Activated naive CD4-positive, alpha-beta T cell (primary cell): ENCODE results near the gene VEZT.
"Not testable (repeated sequence)": the region's sequence is repeated elsewhere in the genome, so short reads cannot be mapped to it uniquely, and the experiment has no call there.

ENCODE experiments used
- DNase-seq, 4 experiments: peaks; one replicate each; lab custom pipeline; 2025; lab: John Stamatoyannopoulos, UW

Gene VEZT

DNA sequence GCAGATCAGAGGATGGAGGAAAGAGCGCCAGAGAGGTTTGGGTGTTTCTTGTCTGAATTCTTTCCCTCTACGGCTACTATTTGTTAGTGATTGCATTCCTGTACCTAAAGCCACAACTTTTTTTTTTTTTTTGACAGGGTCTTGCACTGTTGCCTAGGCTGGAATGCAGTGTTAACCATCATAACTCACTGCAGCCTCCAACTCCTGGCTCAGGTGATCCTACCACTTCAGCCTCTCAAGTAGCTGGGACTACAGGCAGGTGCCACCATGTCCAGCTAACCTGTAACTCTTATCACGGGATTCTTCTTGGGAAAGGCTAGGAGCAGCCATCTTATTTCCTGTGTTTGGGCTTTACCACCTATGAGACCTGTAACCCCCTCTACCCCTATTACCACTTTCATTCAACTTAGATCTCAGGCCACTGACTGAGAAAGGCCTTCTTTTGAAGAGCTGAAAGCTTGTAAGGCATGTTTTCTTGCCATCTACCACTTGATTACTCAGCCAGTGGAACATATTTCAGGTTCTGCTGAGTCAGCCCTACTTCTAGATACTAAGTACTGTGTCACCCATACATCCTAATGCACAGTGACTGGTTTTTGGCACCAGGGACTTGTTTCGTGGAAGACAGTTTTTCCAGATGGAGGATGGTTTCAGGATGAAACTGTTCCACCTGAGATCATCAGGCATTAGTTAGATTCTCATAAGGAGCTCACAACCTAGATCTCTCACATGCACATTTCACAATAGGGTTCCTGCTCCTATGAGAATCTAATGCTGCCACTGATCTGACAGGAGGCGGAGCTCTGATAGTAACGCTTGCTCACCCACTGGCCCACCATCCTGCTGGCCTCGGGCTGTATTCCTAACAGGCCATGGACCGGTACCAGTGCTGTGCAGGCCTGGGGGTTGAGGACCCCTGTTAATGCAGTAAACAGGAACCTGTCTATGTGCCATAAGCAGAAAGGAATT lies 6.9 kb downstream of the VEZT start:
- DNase-seq, result no peak

GRCh38 chr12:95225645-95226212 lies 8.1 kb downstream of the VEZT start:
- no peak for DNase-seq

DNA sequence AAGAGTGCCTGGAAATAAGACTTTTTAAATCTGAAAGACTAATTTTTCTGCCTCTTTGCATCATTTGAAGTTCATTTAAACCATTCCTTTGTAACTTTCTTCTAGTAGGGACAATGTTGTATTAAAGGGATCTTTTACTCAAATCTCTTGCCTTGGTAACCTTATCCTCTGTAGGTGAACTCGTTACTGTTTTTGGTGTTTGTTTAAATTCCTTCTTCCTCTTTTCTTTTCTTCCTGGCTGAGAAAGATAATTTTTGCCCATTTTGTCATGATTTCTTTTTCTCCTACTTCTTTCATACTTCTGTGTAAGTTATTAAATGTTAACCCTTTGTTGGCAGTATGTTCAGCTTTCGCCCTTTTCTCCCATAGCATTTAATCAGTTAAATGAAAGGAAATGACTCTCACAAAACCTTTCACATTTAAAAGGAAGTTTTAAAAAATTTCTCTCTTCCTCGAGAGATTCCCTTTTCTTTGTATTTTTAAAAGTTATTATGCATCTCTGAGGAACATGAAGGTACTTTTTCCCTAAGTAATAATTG lies 10.3 kb downstream of the VEZT start:
- no peak for DNase-seq

- no peak for DNase-seq
Measured at GRCh38 chr12:95228617-95229016, 11.0 kb downstream of the VEZT start.

GRCh38 chr12:95229636-95230035 lies 12.0 kb downstream of the VEZT start:
- DNase-seq, result no peak

GRCh38 chr12:95230313-95230712 lies 12.7 kb downstream of the VEZT start:
- no peak for DNase-seq

DNA sequence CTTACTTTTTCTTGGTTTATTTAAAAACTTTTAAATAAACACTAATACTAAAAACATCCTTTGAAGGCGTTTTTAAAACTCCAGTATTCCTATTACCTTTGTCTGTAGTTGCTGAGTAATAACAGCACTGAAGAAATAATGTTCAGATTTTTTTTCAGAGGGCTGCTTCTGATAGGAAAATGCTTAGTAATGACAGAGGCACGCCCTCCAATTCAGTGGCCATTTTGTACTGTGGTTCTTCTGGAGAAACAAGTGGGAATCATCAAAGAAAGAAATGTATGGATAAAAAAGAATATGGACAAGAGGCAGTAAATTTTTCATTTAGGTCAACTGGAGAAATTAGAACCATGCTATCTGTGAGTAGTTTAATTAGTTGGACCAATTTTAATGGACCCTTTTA lies 13.6 kb downstream of the VEZT start:
- no peak for DNase-seq

DNA sequence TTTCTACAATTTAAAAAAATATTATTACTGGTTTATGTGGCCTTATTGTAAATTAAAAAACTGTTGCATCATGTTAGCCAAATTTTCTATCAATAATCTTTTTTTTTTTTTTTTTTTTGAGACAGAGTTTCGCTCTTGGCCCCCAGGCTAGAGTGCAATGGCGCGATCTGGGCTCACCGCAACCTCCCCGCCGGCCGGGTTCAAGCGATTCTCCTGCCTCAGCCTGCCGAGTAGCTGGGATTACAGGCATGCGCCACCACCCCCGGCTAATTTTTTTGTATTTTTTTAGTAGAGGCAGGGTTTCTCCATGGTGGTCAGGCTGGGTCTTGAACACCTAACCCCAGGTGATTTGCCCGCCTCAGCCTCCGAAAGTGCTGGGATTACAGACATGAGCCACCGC lies 16.6 kb downstream of the VEZT start:
- DNase-seq, result not testable (repeated sequence)

GRCh38 chr12:95235621-95236020 lies 18.0 kb downstream of the VEZT start:
- not testable (repeated sequence) for DNase-seq

- DNase-seq, result no peak
Measured at GRCh38 chr12:95237315-95237714, 19.7 kb downstream of the VEZT start.

GRCh38 chr12:95238150-95238549 lies 20.5 kb downstream of the VEZT start:
- DNase-seq, result no peak

GRCh38 chr12:95239216-95239615 lies 21.6 kb downstream of the VEZT start:
- no peak for DNase-seq

GRCh38 chr12:95239835-95240234 lies 22.2 kb downstream of the VEZT start:
- DNase-seq, result not testable (repeated sequence)

- DNase-seq, result no peak
Measured at GRCh38 chr12:95240556-95240955, 22.9 kb downstream of the VEZT start.

GRCh38 chr12:95241138-95241537 lies 23.5 kb downstream of the VEZT start:
- not testable (repeated sequence) for DNase-seq

DNA sequence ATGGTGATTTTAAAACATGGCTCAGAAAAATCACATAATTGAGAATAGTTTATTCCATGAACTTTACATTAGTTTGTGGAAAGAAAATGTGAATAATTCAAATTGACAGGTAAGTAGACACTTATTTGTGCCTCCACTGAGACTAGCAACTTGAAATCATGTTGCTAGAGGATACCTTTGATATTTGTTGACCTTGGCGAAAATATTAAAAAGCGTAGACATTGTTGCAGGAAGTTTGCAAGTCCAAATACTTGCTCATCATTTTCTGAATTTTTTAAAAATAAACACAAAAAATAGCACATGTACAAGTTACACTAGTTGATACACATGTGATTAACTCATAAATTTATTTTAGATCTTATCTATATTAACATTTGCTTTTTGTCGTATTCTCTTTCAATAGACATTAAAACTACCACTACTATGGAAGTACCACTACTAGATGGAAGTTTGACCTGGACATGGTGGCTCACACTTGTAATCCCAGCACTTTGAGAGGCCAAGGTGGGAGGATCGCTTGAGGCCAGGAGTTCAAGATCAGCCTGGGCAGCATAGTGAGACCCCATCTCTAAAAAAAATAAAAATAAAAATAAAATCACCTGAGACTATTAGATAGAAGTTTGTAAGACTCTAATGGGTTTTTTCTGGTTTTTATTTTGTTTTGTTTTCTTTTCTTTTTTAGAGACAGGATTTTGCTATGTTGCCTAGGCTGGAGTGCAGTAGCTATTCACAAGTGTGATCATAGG lies 24.3 kb downstream of the VEZT start:
- no peak for DNase-seq

DNA sequence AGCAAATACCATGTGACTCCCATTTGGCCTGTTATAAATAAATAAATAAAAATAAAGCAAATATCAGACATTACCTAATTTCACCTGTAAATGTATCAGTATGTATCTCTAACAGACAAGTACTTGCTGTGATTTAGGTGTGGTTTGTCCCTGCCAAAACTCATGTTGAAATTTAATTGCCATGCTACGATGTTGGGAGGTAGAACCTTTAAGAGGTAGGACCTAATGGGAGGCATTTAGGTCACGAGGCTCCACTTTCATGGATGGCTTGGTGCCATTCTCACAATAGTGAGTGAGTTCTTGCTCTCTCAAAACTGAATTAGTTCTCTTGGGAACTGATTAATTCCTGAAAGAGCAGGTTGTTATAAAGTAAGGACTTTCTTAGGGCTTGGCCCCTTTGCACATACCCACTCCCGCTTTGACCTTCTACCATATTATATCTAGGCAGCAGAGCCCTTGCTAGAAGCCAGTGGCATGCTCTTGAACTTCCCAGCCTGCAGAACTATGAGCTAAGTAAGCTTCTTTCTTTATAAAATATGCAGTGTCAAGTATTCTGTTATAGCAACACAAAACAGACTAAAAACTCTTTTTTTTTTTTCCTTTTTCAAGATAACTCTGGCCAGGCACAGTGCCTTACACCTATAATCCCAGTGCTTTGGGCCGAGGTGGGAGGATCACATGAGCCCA lies 26.0 kb downstream of the VEZT start:
- no peak for DNase-seq

- DNase-seq, result no peak
Measured at GRCh38 chr12:95244350-95244749, 26.7 kb downstream of the VEZT start.

DNA sequence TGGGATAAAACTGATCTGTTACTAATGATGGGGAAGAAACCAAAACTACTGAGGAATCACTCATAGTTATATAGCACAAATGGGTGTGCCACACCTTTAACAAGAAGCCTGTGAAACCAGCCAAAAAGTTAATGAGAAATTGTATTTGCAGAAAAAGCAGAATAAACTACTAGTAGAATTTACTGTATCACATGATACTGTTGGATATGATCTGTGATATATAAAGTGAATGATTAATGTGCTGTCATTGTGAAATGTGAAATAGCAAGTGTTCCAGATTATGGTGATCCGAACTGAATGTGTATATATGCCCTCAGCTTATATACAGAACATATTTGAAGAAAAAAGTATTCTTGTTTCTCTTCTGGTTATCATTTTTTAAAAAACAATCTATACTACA lies 30.5 kb downstream of the VEZT start:
- no peak for DNase-seq

DNA sequence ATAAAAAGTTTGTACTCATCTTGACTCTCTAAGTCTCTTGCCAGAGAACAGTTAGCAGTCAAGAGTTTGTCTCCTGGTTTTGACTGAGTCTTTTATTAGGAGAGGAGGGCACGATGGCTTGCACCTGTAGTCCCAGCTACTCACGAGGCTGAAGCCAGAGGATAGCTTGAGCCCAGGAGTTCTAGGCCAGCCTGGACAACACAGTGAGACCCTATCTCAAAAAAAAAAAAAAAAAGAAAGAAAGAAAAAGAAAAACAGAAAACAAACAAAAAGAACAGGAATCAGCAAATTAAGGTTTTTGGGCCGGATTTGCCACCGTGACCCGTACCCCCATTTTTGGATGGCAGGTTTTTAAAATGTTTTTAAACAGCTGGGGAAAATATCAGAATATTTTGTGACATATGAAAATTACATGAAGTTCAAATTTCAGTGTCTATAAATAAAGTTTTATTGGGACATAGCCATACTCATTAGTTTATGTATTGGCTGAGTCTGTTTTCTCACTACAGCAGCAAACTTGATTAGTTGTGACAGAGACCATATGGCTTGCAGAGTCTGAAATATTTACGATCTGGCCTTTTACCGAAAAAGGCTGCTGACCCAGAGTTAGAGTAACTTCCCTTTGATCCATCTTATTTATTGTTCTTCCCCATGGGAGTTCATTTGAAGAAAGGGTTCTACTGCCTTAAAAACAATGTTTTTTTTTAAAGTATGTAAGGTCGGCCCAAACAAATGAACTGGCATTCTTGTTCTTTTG lies 31.2 kb downstream of the VEZT start:
- no peak for DNase-seq

- no peak for DNase-seq
Measured at GRCh38 chr12:95253386-95253785, 35.8 kb downstream of the VEZT start.
